Stimulated activated CD8-positive, alpha-beta memory T cell treated with anti-CD3 and anti-CD28 coated beads, Interleukin-4, amount 100 ng/mL, for 4 hours (primary cell): ENCODE measurements around the gene ERC1.
"Not testable (repeated sequence)": the region's sequence is repeated elsewhere in the genome, so short reads cannot be mapped to it uniquely, and the experiment has no call there.

ENCODE experiments used
- DNase-seq, 2 donors: peaks; one replicate each; pipeline ENCODE4 v3.0.0-alpha.2; 2020; ENCODE audit warnings: low read depth in 2 of 2, low spot score in 1 of 2

ERC1 gene

DNA sequence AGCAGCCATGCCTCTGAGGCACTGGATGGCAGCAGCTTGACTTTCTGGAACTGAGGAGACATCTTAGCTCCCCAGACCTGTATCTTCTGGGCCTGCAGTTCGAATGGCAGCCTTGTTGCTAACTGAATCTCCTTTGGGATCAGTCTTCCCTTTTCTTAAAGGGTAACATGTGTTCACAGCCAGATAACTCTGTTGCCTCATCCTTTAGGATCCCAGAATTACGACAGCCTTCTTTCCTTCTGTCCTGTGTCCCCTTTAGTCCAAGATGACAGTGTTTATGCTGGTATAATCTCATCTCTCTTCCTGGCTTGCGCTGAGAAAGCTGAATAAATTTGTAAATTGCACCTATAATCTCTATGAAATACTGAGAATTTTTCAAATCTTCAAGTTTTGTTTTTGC lies 9.1 kb upstream of the ERC1 start:
- DNase-seq = no peak

DNA sequence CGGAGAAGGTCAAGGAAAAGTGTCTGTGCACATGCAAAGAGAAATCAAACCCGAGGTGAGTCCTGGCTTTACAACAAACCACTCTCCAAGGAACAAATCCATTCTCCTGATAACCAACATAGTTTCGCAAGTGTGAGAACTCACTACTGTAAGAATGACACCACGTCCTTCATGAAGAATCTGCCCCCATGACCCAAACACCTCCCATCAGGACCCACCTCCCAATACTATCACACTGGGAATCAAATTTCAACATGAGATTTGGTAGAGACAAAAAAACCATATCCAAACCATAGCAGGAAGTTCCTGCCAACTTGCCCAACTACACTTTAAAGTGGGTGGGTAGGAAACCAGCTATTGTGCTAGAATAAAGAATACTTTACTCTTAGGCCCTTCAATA lies 2.4 kb upstream of the ERC1 start:
- DNase-seq = no peak

DNA sequence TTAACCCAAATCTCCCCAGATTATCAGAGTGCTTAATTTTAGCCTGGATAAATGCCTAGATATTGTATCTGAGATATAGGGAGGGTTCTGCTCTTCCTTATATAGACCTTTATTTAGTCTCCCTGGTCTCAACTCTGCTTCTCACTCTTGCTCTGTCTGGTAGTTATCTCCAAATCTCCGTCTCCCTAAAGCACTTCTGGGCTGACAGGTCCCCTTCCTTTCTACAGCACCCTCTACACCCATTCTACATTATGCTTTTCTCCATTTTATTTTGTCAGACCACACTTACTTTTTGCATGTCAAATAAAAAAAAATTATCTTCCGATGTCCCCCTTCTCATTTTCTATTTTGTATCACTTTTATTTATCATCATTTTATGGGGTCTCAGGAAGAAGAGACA lies 2.0 kb upstream of the ERC1 start:
- DNase-seq = no peak

DNA sequence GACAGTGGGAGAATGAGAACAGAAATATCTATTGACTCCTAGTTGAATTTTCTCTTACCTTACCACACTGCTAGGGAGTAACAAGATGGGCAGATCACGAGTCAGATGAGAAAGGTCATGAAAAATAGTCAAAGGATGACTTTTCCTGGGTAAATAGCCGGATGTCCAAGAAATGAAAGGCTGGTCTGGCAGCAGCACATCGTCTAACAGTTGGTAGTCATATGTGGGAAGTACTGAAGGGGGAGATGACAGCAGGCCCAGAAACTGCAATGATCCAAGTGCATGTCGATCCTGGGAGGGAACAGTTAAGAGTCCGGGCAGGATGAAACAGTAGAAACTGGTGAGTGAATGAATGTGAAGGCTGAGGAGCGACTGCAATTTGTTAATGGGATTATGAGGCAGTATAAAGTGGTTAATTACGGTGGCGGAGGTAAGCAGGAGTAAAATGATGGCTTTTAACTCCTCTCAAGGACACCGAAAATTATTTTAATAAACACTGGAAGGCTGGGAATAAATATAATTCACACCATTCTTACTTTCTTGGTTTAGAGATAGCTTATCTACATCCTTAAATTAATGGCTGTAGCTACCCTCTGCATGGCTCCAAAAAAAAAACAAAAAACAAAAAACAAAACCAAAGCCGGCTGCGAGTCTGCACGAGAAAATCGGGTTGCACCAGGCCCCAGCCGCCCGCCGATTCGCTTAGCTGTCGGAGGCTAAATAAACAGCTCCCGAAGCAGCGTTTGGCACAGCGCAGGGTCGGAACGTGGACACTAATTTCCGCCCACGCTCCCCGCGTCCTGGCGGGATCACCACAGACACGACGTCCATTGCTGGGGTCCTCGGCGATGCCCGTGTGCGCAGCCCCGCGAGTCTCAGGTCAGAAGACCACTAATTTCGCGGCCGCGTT lies 1.0 kb upstream of the ERC1 start:
- DNase-seq = peak; percentile 6 to 11

DNA sequence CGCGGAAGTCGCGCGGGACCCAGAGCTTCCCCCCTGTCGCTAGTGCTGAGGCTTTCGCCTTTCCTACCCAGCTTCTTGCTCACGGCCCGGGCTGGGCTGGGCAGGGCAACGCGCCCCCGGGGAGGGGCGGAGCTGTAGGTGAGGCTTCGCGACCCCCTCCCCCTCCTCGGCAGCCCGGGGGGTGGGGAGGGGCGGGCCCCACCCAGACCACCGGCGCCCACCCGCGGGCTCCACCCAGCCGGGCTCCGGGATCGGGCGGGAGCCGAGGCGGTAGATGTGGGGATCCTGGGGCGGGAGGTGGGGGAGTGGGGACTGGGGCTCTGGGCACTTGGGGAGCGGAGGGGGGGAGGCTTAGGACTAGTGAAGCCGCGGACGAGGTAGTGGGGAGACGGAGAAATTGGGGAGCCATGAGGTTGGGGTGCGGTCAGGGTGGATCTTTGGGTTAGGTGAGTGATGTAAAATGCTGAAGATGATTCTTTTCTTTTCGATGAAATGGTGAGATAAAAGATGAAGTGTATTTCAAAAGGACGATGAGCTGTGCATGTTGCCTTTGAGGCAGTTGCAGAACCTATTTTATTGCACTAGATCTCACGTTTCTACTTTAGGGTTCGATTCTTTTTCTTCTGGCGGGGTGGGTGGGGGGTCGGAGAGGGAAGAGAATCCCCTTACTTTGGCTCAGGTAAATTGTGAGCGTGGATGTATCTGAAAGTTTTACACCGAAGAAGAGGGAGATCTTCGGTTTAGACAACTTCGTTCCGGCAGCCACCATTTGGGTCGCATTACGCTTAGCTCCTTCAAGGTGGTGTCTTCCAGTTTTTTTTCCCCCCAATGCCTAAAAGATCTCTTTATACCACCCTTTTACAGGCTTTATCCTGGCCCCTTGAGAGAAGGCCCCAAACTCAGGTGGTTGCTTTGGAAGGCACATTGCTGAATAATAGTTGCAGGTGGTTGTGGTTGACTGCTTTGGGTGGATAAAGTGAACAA lies 619 bp downstream of the ERC1 start:
- DNase-seq = no peak

DNA sequence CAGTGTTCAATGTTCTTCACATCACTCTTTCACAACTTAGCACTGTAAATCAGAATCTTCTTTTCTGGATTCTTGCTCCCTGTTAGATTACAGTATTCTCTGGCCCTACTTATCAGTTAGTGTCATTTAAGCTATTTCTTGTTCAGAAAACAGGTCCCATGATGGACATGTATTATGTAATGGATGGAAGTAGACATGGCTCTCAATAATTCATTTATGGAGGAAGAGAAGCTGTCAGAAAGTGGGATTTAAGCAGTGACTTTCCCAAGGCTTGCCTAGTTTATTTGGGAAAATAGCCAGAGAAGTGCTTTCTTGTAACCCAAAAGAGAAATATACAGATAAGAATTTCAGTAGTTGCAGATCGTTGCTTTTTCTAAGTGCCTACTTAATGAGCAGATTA lies 1.6 kb downstream of the ERC1 start:
- DNase-seq = no peak

DNA sequence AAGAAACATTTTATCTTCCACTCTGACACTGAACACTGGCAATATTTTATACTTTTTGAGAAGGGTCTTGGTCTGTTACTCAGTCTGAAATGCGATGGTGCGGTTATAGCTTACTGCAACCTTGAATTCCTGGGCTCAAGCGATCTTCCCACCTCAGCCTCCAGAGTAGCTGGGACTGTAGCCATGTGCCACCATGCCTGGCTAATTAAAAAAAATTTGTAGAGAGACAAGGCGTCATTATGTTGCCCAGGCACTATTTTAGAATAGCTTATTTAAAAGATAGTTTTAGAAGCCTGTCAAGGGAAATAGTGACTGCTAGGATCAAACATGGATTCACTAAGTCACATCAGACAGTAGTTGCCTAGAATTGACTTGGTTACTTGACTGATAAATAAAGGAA lies 5.9 kb downstream of the ERC1 start:
- DNase-seq = no peak

DNA sequence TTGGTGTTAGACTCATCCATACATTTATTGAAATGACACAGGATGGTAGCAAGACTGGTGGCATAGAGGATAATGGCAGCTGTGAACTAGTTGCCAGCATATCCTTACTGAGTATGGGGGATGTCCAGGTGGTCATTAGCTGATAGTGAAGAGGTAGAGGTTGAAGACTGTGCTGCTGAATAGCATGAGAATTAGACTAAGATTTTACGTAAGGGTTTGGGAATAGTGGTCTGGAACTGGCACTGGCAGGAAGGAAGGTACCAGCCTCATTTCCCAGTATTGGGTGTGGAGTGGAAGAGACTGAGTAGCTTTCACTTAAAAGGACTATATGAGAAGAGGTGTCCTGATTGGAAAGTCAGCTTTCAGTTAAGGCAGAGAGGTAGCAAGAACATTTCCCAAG lies 6.5 kb downstream of the ERC1 start:
- DNase-seq = no peak

DNA sequence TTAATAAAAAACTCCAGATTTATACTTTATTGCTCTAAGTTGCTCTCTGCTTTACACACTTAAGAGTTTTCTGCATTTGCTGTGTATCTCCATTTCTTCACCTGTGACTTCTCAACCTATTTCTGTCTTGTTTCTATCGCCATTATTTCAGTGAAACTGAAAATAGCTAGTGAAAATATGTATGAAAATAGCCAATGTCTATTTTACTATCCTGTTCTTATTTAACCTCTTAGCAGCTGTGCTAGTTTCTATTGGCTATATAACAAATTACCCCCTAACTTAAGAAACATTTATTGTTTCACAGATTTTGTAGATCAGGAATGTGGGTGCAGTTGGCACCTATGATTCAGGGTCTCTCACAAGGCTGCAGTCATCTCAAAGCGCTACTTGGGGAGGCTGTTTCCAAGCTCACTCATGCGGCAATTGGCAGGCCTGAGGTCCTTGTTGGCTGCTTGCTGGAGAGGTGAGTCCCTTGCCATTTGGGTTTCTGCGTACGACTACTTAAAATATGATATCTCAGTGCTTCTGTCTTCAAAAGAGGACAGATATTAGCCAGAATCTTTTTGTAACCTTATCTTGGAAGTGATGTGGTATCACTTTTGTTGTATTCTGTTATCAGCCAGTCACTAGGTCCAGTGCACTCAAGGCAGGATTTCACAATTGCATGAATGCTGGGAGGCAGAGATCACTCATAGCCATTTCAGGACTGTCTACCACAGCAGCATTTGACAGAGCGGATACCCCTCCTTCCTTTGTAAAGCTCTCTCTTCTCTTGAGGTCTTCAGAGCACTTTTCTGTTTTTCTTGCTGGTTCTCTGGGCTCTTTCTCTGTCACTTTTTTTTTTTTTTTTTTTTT lies 7.2 kb downstream of the ERC1 start:
- DNase-seq = no peak

DNA sequence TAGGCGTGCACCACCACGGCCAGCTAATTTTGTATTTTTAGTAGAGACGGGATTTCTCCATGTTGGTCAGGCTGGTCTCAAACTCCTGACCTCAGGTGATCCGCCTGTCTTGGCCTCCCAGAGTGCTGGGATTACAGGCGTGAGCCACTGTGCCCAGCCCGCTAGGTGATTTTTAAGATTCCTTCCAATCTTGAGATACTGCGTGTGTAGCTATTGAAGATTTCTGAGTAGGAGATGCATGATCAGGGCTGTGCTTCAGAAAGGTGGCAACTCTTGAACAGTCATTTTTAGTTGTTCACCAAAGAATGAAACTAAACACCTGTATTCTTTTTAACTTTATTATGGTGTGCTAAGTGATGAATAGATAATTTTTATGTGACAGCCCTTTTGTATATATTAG lies 8.7 kb downstream of the ERC1 start:
- DNase-seq = not testable (repeated sequence)

DNA sequence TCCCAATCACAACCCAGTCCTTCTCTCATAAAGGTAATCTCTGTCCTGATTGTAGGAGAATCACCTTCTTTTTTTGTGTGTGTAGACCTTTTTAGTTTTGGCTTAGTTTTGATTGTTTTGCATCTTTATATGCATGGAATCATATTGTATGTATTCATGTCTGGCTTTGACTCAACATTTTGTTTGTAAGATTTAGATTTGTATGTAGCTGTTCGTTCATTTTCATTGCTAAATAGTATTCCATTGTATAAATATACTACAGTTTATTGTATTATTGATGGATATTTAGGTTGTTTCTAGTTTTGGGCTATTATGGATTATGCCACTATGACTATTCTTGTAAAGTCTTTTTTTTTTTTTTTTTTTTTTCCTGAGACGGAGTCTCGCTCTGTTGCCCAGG lies 10.5 kb downstream of the ERC1 start:
- no peak for DNase-seq

DNA sequence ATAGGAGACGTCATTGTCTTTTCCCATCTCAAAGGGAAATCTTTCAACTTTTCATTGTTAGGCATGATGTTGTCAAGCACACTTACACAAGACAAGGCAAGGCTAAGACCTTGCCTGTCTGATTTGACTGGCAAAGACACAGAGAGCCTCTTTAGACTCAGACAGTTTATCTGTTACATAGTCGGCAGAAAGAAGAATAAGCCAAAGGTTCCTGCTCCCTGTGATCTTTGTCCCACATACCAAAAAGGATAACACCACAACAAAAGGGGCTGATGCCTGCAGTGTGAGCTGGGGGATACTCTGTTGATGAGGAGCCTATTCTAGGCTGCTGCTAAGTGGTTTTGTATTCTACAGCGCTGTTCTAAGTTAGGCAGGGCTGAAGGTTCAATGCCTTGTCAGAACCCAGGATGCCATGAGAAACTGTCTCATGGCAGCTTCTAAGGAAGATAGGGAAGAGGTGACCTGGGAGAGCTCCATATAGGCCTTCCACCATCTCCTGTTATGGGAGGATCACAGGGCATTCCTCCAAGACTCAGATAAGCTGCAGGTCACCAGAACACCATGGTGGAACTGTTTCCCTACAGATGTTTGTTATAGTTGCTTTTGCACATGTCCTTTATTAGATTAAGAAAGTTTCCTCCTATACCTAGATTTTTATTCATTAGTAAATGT lies 12.7 kb downstream of the ERC1 start:
- DNase-seq = no peak

DNA sequence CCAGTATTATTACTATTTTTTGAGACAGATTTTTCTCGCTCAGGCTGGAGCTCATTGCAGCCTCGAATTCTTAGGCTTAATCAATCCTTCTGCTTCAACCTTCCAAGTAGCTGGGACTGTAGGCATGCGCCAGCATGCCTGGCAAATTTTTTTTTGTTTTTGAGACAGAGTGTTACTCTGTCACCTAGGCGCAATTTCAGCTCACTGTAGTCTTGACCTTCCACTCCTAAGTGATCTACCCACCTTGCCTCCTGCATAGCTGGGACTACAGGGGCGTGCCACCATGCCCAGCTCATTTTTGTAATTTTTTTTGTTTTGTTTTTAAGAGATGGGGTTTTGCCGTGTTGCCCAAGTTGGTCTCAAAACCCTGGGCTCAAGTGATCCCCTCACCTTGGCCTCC lies 15.2 kb downstream of the ERC1 start:
- DNase-seq = no peak

DNA sequence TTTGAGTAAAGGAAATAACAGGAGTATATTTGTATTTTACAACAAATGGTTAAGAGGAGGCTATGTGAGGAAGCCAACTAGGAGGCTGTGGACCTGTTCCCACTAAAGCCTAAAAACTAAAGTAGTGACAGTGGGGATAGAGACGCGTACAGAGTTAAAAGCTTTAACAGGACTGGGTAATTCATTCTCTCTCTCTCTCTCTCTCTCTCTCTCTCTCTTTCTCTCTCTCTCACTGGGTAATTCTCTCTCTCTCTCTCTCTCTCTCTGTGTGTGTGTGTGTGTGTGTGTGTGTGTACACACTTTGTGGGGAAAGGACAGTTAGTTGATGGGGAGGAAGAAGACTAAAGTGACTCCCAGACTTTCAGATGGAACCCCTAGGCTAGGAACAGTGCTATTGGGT lies 16.3 kb downstream of the ERC1 start:
- no peak for DNase-seq

DNA sequence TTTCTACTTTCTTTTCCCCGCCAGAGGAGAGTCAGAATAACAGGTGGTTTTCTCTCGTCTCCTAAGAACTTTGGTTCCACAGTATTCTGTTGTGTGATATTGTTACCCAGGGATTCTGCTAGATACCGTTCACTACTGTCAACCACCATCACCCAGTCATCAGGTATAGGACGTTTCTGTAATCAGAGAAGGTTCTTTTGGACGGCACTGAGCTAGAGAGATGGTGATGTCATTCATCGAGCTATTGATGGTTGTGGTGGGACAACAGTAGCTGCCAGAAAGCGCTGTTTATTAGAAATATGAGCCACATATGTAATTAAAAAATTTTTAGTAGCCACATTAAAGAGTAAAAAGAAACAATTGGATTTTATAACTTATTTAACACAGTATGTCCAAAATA lies 17.0 kb downstream of the ERC1 start:
- no peak for DNase-seq

DNA sequence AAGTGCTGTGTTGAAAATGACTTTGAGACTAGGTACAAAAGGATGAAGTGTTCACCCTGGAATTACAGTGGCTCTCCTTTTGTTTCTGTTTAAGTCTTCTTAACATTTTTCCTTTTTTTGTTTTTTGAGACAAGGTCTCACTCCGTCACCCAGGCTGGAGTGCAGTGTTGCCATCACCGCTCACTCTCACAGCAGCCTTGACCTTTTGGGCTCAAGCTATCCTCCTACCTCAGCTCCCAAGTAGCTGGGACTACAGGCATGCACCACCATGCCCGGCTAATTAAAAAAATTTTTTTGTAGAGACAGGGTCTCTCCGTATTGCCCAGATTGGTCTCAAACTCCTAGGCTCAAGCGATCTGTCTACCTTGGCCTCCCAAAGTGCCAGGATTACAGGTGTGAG lies 20.1 kb downstream of the ERC1 start:
- DNase-seq = no peak

DNA sequence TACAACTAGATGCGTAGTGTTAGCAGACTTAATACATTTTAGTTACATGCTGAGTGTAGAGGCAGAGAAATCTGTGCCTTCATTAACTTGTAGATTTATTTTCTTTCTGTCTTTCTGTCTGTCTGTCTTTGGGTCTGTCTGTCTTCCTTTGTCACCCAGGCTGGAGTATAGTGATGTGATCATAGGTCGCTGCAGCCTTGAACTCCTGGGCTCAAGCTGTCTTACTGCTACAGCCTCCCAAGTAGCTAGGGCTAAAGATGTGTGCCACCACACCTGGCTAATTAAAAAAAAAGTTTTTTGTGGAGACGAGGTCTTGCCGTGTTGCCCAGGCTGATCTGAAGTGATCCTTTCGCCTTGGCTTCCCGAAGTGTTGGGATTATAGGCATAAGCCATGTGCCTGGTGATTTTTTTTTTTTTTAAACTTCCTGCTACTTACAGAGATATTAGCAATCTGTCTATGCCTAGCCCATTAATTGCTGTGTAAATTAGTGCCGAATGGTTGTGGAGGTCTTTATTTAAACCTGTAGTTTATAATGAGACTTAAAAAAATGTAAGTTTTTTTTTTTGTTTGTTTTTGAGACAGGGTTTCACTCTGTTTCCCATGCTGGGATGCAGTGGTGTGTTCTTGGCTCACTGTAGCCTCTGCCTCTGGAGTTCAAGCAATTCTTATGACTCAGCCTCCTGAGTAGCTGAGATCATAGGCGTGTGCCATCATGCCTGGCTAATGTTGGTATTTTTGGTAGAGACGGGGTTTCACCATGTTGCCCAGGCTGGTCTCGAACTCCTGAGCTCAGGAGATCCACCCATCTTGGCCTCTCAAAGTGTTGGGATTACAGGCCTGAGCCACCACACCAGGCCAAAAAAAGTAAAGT lies 22.8 kb downstream of the ERC1 start:
- DNase-seq = no peak

DNA sequence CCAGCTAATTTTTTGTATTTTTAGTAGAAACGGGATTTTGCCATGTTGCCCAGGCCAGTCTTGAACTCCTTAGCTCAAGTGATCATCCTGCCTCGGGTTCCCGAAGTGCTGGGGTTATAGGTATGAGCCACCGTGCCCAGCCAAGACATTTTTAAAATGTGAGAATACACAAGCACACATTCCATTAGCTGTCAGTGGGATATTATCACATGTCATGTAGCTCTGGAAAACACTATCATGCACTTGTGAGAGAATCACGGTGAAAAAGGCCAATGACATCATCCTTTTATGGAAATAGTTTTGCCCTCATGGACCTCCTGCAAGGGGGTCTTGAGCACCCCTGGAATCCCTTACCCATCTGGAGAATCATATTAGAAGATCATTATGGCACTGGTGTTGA lies 28.3 kb downstream of the ERC1 start:
- DNase-seq = no peak

DNA sequence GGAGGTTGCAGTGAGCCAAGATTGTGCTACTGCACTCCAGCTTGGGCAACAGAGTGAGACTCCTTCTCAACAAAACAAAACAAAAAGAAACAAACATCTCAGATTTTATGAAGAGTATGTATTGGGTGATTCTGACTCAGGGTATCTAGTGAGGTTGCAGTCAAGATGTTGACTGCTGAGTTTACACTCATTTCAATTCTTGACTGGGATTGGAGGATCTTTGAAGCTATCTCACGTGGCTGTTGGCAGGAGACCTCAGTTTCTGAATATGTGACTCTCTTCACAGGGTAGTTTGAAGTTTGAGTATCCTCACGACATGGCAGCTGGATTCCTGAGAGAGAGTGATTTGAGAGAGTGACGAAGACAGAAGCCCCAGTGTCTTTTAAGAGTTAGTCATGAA lies 29.4 kb downstream of the ERC1 start:
- no peak for DNase-seq
